ENCODE measurements around the gene MIPEP.

MIPEP gene

DNA sequence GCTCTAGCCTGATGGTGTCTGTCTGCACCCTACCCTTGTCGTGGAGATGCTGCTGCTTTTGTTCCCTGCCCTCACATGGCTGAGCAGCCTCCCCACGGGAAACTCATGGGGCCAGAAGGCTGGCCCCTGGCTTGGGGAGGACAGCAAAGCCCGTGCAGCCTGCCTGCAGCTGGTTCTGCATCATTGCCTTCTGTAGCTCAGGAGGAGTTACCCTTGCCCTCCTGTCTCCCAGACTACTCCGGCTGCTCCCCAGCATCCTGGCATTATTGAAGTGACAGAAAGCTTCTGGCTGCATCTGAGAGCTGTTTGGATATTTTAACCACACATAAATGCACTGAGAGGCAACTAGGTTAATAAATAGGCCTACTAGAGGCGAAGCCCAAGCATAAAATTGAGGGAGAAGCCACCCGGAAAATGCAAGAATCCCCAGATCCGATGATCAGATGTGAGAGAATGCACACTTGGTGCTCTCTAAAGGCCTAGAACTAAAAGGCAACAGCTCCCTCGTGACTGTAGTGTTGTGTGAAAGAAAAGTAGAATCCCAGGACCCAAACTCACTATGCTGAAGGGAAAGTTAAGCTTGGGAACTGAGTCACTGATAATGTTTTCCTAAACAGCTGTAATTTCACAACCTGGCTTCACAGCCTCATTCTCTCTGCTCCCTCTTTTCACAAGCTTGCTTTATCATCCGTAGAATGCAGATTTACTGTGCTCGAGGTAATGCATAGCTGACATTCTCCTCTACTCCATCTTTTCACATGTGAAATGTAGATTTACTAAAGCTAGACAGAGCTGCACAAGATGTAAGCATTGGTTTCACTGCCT lies 208.1 kb downstream of the MIPEP start:
- H3K27ac ChIP-seq (ENCODE audit: low read depth, low read length), result no peak overlapping the region
- no peaks in the 10 kb centered on the region for H3K9me2 ChIP-seq (replicated peaks; ENCODE audit: control insufficient read depth, low read length)
- no peaks in the 10 kb centered on the region for H3F3A ChIP-seq (ENCODE audit: control insufficient read depth, insufficient read depth)
- H4K20me1 ChIP-seq (ENCODE audit: control insufficient read depth, insufficient read depth, low read depth, low read length), result no peaks in the 10 kb centered on the region
- H3K4me2 ChIP-seq (ENCODE audit: low read length), result no peak overlapping the region
- no peaks in the 10 kb centered on the region for H3K4me1 ChIP-seq (ENCODE audit: control insufficient read depth, low read length)
- H3K36me3 ChIP-seq (ENCODE audit: control insufficient read depth, low read length), result no peaks in the 10 kb centered on the region
- TF ChIP-seq, protein P1, sequence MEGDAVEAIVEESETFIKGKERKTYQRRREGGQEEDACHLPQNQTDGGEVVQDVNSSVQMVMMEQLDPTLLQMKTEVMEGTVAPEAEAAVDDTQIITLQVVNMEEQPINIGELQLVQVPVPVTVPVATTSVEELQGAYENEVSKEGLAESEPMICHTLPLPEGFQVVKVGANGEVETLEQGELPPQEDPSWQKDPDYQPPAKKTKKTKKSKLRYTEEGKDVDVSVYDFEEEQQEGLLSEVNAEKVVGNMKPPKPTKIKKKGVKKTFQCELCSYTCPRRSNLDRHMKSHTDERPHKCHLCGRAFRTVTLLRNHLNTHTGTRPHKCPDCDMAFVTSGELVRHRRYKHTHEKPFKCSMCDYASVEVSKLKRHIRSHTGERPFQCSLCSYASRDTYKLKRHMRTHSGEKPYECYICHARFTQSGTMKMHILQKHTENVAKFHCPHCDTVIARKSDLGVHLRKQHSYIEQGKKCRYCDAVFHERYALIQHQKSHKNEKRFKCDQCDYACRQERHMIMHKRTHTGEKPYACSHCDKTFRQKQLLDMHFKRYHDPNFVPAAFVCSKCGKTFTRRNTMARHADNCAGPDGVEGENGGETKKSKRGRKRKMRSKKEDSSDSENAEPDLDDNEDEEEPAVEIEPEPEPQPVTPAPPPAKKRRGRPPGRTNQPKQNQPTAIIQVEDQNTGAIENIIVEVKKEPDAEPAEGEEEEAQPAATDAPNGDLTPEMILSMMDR (IDR thresholded peaks at IDR 0.05; ENCODE audit: low read depth, low read length, poor library complexity, severe bottlenecking), result no peak
- no peak for TF ChIP-seq EZH2phosphoT487 (IDR thresholded peaks at IDR 0.05; ENCODE audit: borderline replicate concordance, low read length)
- no peaks in the 10 kb centered on the region for H3K9me3 ChIP-seq (ENCODE audit: control insufficient read depth, insufficient read depth, low read length)
- H3K4me3 ChIP-seq (ENCODE audit: low read length), result no peak overlapping the region
- H3K79me2 ChIP-seq (ENCODE audit: control insufficient read depth, low read length), result no peaks in the 10 kb centered on the region
- no peaks in the 10 kb centered on the region for H3K27me3 ChIP-seq (ENCODE audit: control insufficient read depth, low read length)
